ENCODE results near the gene RAB6A.

Gene RAB6A

GRCh38 chr11:73648121-73648520 is 112.8 kb downstream of the RAB6A start:
- DNase-seq (ENCODE audit: insufficient read length, low spot score), result no peak
- no peak for TF ChIP-seq CTCF (IDR thresholded peaks at IDR 0.05; ENCODE audit: insufficient read depth, missing control alignments)
- no peak for FAIRE-seq

GRCh38 chr11:73647459-73648100 is 113.3 kb downstream of the RAB6A start:
- no peak for FAIRE-seq
- peak; percentile 85 for DNase-seq (ENCODE audit: insufficient read length, low spot score)
- no peak for TF ChIP-seq CTCF (IDR thresholded peaks at IDR 0.05; ENCODE audit: insufficient read depth, missing control alignments)

GRCh38 chr11:73645972-73646631 is 114.8 kb downstream of the RAB6A start, which contains the start of gene PLEKHB1:
Gene PLEKHB1, plus strand, starts transcription at chr11:73646581. Its CDS starts 28 bp downstream, at chr11:73646609.
- TF ChIP-seq CTCF (IDR thresholded peaks at IDR 0.05; ENCODE audit: insufficient read depth, missing control alignments), result no peak
- peak; percentile 56 for DNase-seq (ENCODE audit: insufficient read length, low spot score)
- FAIRE-seq, result peak; percentile 32

GRCh38 chr11:73645121-73645969 is 115.5 kb downstream of the RAB6A start:
- FAIRE-seq, result peak; percentile 60
- no peak for DNase-seq (ENCODE audit: insufficient read length, low spot score)
- TF ChIP-seq CTCF (IDR thresholded peaks at IDR 0.05; ENCODE audit: insufficient read depth, missing control alignments), result no peak

GRCh38 chr11:73641668-73642067 is 119.2 kb downstream of the RAB6A start:
- no peak for TF ChIP-seq CTCF (IDR thresholded peaks at IDR 0.05; ENCODE audit: insufficient read depth, missing control alignments)
- FAIRE-seq, result no peak
- DNase-seq (ENCODE audit: insufficient read length, low spot score), result no peak

GRCh38 chr11:73640592-73640991 is 120.3 kb downstream of the RAB6A start:
- no peak for FAIRE-seq
- DNase-seq (ENCODE audit: insufficient read length, low spot score), result no peak
- TF ChIP-seq CTCF (IDR thresholded peaks at IDR 0.05; ENCODE audit: insufficient read depth, missing control alignments), result no peak

Data from D721Med (cell line).